ENCODE results near the gene SLC1A4. TPM values are rescaled to one million over a fixed set of nuclear protein-coding genes. Genes with fewer than 3 reads are reported as not detected.
A peak's percentile ranks its signal among the peaks of the same experiment; 100 is the strongest.

Gene SLC1A4
- total and polyA plus RNA-seq, 2 of the 4 experiments (the other 2 are of a cell fraction), result 6.8 to 8.1 TPM

DNA sequence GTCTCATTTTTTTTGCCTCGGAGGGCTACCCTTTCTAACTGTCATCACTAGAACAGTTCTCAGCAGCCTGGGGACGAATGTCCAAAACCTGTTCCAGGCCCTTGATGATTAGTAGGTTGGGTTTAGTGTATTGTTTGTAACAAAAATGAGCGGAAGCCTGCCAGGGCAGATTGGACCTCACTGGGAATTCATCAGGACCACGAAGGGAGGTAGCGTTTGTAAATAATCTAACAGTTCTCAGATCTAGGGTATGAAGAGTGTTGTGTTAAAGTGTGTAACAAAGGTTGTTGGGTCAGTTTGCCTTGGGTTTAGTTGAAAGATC lies 67.8 kb downstream of the SLC1A4 start:
- POLR2A ChIA-PET (ENCODE audit: unreplicated experiment), result no interaction called here
- WGBS, 2 experiments (ENCODE audit: extremely low coverage in 2 of 2, insufficient read length in 1 of 2), result no CpG with 5 or more reads among the region's 5 CpGs

More for the DNA sequence above, 67.8 kb downstream of the SLC1A4 start:
- peak overlapping the region; percentile 98 for H2AFZ ChIP-seq (replicated peaks; ENCODE audit: low read length, poor library complexity)
- peak overlapping the region; percentile 49 for H3K4me3 ChIP-seq (ENCODE audit: insufficient read depth, low read depth, low read length)
- no peak for TF ChIP-seq POLR2A (IDR thresholded peaks at IDR 0.05; ENCODE audit: low read depth, low read length)
- TF ChIP-seq MAZ (IDR thresholded peaks at IDR 0.05; ENCODE audit: borderline replicate concordance, low read depth, low read length), result no peak
- no peak for TF ChIP-seq BHLHE40 (IDR thresholded peaks at IDR 0.05; ENCODE audit: low read depth, low read length)
- no peak for TF ChIP-seq RAD21 (IDR thresholded peaks at IDR 0.05; ENCODE audit: low read length)
- TF ChIP-seq, protein P1, sequence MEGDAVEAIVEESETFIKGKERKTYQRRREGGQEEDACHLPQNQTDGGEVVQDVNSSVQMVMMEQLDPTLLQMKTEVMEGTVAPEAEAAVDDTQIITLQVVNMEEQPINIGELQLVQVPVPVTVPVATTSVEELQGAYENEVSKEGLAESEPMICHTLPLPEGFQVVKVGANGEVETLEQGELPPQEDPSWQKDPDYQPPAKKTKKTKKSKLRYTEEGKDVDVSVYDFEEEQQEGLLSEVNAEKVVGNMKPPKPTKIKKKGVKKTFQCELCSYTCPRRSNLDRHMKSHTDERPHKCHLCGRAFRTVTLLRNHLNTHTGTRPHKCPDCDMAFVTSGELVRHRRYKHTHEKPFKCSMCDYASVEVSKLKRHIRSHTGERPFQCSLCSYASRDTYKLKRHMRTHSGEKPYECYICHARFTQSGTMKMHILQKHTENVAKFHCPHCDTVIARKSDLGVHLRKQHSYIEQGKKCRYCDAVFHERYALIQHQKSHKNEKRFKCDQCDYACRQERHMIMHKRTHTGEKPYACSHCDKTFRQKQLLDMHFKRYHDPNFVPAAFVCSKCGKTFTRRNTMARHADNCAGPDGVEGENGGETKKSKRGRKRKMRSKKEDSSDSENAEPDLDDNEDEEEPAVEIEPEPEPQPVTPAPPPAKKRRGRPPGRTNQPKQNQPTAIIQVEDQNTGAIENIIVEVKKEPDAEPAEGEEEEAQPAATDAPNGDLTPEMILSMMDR (conservative IDR thresholded peaks at IDR 0.05; ENCODE audit: low read depth, low read length), result no peak
- no peak for TF ChIP-seq MAFK (IDR thresholded peaks at IDR 0.05; ENCODE audit: low read depth, low read length)
- no peak for TF ChIP-seq RCOR1 (IDR thresholded peaks at IDR 0.05; ENCODE audit: insufficient replicate concordance, low read length)
- no peak for TF ChIP-seq NFE2L2 (IDR thresholded peaks at IDR 0.05; ENCODE audit: low read depth, low read length)
- no peak for TF ChIP-seq CEBPB (IDR thresholded peaks at IDR 0.05; ENCODE audit: low read depth, low read length)
- no peak for TF ChIP-seq FOS (IDR thresholded peaks at IDR 0.05; ENCODE audit: low read depth, low read length)
- DNase-seq (no peak), ATAC-seq (ENCODE audit: low read depth) (no peak)
- H2AK9ac ChIP-seq (replicated peaks; ENCODE audit: low read depth, low read length, poor library complexity), result peak overlapping the region; percentile 84
- no peak overlapping the region for H4K5ac ChIP-seq (ENCODE audit: low read depth, low read length)
- BruUV-seq (replicated peaks), result no TSS peak
- H3K9ac ChIP-seq (ENCODE audit: low read depth, low read length), result peak overlapping the region; percentile 79
- H3K14ac ChIP-seq (replicated peaks; ENCODE audit: low read depth, low read length), result peak overlapping the region; percentile 88
- peak overlapping the region; percentile 87 for H3K4me2 ChIP-seq (ENCODE audit: low read depth, low read length)
- H2BK5ac ChIP-seq (ENCODE audit: low read depth, low read length, poor library complexity, severe bottlenecking), result no peak overlapping the region
- no peak overlapping the region for H3K18ac ChIP-seq (ENCODE audit: low read depth, low read length)
- H3K56ac ChIP-seq (ENCODE audit: extremely low read depth, insufficient read depth, low read length), result peak overlapping the region; percentile 80; the same call in 1 of the 2 replicates
- H2BK20ac ChIP-seq (ENCODE audit: low read depth, low read length), result no peak overlapping the region
- H4K8ac ChIP-seq (ENCODE audit: low read depth in 2 of 2, low read length in 2 of 2), result peak overlapping the region in 1 of 2 experiments; percentile 66; a peak in 2 of 4 replicates
- CTCF ChIA-PET, result interaction anchor here (0.6 to 2.3 kb wide), 2 partner anchors 32 to 112 kb away, joined by 4 to 7 read pairs; no protein-coding TSS in a partner anchor
- no peak overlapping the region for H4K91ac ChIP-seq (ENCODE audit: insufficient read depth, low read depth, low read length)
- no peaks in the 10 kb centered on the region for H3K9me1 ChIP-seq (ENCODE audit: insufficient read depth, low read length)
- no peak overlapping the region for H2BK120ac ChIP-seq (ENCODE audit: low read depth, low read length)
- H3K79me1 ChIP-seq (ENCODE audit: low read depth in 1 of 2, low read length in 2 of 2), result peaks cover 13 to 44% of the 10 kb centered on the region in 2 experiments
- H4K20me1 ChIP-seq (ENCODE audit: insufficient read depth, low read length), result peaks cover 8% of the 10 kb centered on the region
- peak overlapping the region; percentile 66 for H3K23ac ChIP-seq (ENCODE audit: low read depth, low read length)
- no peaks in the 10 kb centered on the region for H3K9me3 ChIP-seq (ENCODE audit: control insufficient read depth, insufficient read depth, low read length)
- H2AK5ac ChIP-seq (ENCODE audit: low read depth, low read length), result peak overlapping the region; percentile 6; the same call in 1 of the 2 replicates
- in situ Hi-C loops (cut with MboI; ENCODE audit: low sequenced_read_pairs), result loop anchor here (25.0 kb wide), 1 partner anchor 505 kb away; no protein-coding TSS in a partner anchor
- peaks cover 2% of the 10 kb centered on the region; the same call in 1 of the 2 replicates for H3K4me1 ChIP-seq (ENCODE audit: control insufficient read depth, insufficient read depth, low read length)
- intact Hi-C loops (cut with micrococcal nuclease), result no loop called here
- no peaks in the 10 kb centered on the region for H3K27me3 ChIP-seq (ENCODE audit: control insufficient read depth, insufficient read depth, low read length)
- peak overlapping the region; percentile 40 for H3K27ac ChIP-seq (ENCODE audit: insufficient read depth, low read length)
- peak overlapping the region; percentile 14; the same call in 1 of the 2 replicates for H3K4ac ChIP-seq (ENCODE audit: low read depth, low read length)
- dilution Hi-C loops (cut with HindIII; ENCODE audit: low sequenced_read_pairs, unreplicated experiment), result no loop called here
- peaks cover 2% of the 10 kb centered on the region; the same call in 1 of the 2 replicates for H3K36me3 ChIP-seq (ENCODE audit: control insufficient read depth, insufficient read depth, low read length)
- no peak overlapping the region for H2BK15ac ChIP-seq (ENCODE audit: low read depth, low read length)

Data from IMR-90 (cell line).